Measurements from ENCODE around the gene FTCD.

DNA sequence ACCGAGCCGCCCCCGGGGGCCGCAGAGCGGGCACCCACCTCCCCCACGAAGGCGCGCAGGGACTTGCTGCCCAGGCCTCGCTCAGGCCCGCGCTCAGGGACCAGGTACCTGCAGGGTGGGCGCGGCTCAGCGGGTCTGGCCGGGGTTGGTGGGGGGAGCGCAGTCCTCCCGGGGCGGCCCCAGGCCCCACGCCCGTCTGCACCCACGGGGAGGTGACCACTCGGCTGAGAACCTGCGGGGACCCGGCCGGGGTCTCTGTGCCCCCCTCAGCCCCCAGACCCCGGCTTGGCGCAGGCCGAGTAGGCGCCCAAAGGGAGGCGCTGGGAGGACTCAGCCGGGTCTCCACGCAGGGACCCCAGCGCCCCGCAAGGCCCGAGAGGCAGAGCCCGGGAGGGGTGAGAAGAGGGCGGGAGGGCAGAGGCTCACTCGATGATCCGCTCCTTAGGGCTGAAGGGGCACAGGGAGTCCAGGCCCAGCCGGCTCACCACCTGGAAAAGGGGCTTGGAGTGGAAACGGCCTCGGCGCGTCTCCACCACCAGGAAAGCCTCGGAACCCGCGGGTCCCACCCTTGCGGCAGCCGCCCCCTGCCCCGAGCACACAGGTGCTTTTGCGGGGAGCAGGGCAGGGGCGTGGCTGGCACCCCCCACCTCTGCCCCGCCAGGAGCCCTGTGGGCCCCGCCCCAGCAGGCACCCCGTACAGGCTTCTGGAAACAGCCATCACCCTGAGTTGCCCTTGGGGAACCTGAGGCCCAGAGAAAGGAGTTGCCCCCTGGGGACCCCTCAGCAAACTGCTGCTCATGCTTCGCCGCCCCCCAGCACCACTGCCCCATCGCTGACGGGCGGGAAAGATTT lies 9.3 kb downstream of the FTCD start:
- TF ChIP-seq, protein P1, sequence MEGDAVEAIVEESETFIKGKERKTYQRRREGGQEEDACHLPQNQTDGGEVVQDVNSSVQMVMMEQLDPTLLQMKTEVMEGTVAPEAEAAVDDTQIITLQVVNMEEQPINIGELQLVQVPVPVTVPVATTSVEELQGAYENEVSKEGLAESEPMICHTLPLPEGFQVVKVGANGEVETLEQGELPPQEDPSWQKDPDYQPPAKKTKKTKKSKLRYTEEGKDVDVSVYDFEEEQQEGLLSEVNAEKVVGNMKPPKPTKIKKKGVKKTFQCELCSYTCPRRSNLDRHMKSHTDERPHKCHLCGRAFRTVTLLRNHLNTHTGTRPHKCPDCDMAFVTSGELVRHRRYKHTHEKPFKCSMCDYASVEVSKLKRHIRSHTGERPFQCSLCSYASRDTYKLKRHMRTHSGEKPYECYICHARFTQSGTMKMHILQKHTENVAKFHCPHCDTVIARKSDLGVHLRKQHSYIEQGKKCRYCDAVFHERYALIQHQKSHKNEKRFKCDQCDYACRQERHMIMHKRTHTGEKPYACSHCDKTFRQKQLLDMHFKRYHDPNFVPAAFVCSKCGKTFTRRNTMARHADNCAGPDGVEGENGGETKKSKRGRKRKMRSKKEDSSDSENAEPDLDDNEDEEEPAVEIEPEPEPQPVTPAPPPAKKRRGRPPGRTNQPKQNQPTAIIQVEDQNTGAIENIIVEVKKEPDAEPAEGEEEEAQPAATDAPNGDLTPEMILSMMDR (IDR thresholded peaks at IDR 0.05) = no peak
- no peak for TF ChIP-seq POLR2A (IDR thresholded peaks at IDR 0.05)
